Rectal smooth muscle tissue (tissue), 1 donor: ENCODE results near the gene CBX8.
"Not testable (repeated sequence)": the region's sequence is repeated elsewhere in the genome, so short reads cannot be mapped to it uniquely, and the experiment has no call there.

ENCODE experiments used
- H3K27ac ChIP-seq: one replicate; pipeline ENCODE4 v1.7.0; 2013; ENCODE audit warnings: low read depth, low read length, inconsistent platforms
- H3K27me3 ChIP-seq: one replicate; pipeline ENCODE4 v1.7.0; 2013; ENCODE audit warnings: low read length; ENCODE audit not compliant: control insufficient read depth, insufficient read depth
- H3K36me3 ChIP-seq: one replicate; pipeline ENCODE4 v1.7.0; 2013; ENCODE audit warnings: low read length; ENCODE audit not compliant: control insufficient read depth, insufficient read depth
- H3K4me1 ChIP-seq: one replicate; pipeline ENCODE4 v1.7.0; 2013; ENCODE audit warnings: low read length; ENCODE audit not compliant: control insufficient read depth, insufficient read depth
- H3K4me3 ChIP-seq: one replicate; pipeline ENCODE4 v1.7.0; 2013; ENCODE audit warnings: low read length
- H3K9ac ChIP-seq: one replicate; pipeline ENCODE4 v1.7.0; 2013; ENCODE audit warnings: low read length

CBX8 gene

GRCh38 chr17:79779084-79779529, 17.8 kb downstream of the CBX8 start:
- Histone ChIP-seq H3K27me3 (peaks cover 24% of the 10 kb centered on the region), H3K27ac (no peak overlapping the region), H3K36me3 (no peaks in the 10 kb centered on the region), H3K4me3 (peak overlapping the region; percentile 19), H3K4me1 (no peaks in the 10 kb centered on the region), H3K9ac (no peak overlapping the region)

GRCh38 chr17:79778504-79779083, 18.3 kb downstream of the CBX8 start:
- Histone ChIP-seq H3K4me3 (peak overlapping the region; percentile 19), H3K4me1 (no peaks in the 10 kb centered on the region), H3K27me3 (peaks cover 28% of the 10 kb centered on the region), H3K36me3 (no peaks in the 10 kb centered on the region), H3K9ac (no peak overlapping the region), H3K27ac (no peak overlapping the region)

DNA sequence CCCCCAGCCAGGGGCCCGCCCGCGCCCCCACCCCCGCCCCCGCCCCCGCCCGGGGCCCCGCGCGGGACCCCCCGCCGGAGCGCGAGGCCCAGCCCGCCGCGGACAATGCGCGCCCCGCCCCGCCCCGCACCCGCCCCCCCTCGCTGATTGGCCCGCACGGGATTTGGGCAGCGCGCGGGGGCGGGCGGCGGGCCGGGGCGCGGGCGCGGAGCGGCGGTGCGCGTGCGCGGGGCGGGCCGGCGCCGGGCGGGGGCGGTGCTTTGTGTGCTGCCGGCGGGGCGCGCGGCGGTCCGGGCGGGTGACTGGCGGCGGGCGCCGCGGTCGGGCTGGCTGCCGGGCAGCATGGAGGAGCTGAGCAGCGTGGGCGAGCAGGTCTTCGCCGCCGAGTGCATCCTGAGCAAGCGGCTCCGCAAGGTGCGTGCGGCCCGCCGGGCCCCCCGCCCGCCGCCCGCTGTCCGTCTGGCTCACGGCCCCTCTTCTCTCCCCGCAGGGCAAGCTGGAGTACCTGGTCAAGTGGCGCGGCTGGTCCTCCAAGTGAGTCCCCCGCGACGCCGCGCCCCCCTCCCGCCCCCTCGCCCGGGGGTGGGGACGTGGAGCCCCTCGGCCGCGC, 18.9 kb downstream of the CBX8 start, which contains the start of gene CBX2:
CBX2 (plus strand) TSS at position 255 of the 610 bp plus-strand sequence; CDS start at position 343, 88 bp downstream.
- Histone ChIP-seq H3K4me3 (peak within 1 kb of the TSS; percentile 56), H3K27ac (no peak within 1 kb of the TSS), H3K27me3 (peaks cover 28% of the 10 kb centered on the region), H3K4me1 (no peaks in the 10 kb centered on the region), H3K9ac (no peak within 1 kb of the TSS), H3K36me3 (no peaks in the 10 kb centered on the region)

GRCh38 chr17:79777120-79777893, 19.6 kb downstream of the CBX8 start:
- no peak overlapping the region for H3K9ac ChIP-seq
- no peaks in the 10 kb centered on the region for H3K4me1 ChIP-seq
- no peak overlapping the region for H3K27ac ChIP-seq
- no peaks in the 10 kb centered on the region for H3K36me3 ChIP-seq
- H3K27me3 ChIP-seq = peaks cover 25% of the 10 kb centered on the region
- peak overlapping the region; percentile 54 for H3K4me3 ChIP-seq

DNA sequence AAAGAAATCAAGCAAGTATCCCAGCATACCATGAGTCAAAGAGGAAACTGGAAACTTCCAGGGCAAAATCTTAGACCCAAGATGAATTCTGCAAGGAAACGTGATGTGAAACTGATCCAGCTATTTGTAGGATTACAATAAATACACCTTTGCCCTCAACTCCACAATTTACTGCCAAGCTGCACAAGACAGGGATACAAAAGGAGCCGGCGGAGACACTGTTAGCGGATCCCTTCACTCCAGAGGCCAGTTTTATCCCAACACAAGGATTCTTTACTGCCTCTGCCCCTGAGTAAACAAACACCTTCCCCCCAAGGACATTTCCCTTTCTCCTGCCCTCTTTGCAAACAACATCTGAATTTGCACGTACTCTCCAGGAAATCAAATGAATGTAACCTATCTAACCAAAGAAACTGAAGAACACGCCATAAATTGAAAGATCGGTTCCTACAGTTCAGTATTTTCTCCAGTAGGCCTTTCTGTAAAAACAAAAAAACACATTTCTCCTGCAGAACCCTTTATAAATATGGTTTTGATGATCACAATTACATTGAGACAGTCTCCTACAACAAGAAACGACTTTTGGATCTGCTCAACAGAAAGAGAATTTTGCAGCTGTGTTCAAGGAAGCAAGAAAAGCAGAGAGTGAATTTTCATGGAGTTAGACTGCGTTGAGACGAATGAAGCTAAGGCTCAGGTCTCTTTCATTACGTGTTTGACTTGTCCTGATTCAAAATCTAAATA, 20.3 kb downstream of the CBX8 start:
- no peak overlapping the region for H3K27ac ChIP-seq
- H3K4me3 ChIP-seq = no peak overlapping the region
- H3K27me3 ChIP-seq = peaks cover 25% of the 10 kb centered on the region
- H3K36me3 ChIP-seq = no peaks in the 10 kb centered on the region
- H3K4me1 ChIP-seq = no peaks in the 10 kb centered on the region
- no peak overlapping the region for H3K9ac ChIP-seq

- Histone ChIP-seq H3K27me3 (peaks cover 24% of the 10 kb centered on the region), H3K4me1 (no peaks in the 10 kb centered on the region), H3K36me3 (no peaks in the 10 kb centered on the region), H3K9ac (no peak overlapping the region), H3K4me3 (no peak overlapping the region), H3K27ac (no peak overlapping the region)
Observed at GRCh38 chr17:79775632-79776031, 21.2 kb downstream of the CBX8 start.

DNA sequence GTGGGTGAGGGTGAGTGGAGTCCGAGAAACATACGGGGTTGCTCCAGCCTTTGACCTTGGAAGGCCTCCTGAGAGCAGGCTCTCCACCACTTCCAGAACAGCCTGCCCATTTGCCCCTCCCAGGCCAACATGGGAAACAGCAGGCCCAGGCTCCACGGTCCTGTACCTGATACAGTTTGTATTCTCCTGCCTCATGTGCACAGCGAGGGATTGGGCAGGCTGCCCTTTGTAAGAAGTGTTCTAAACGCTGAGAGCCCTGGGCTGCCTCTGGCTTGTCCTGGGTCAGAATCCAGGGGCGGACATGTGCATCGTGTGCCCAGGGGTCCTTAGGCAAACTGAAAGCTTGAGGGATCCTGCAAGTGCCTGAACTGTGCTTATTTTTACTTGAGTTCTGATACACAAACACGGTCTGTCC, 22.3 kb downstream of the CBX8 start:
- Histone ChIP-seq H3K27ac (no peak overlapping the region), H3K27me3 (peaks cover 21% of the 10 kb centered on the region)

GRCh38 chr17:79772726-79773125, 24.2 kb downstream of the CBX8 start:
- not testable (repeated sequence) for H3K4me1 ChIP-seq, H3K27ac ChIP-seq, H3K4me3 ChIP-seq, H3K9ac ChIP-seq, H3K36me3 ChIP-seq
- peaks cover 14% of the 10 kb centered on the region for H3K27me3 ChIP-seq

More for the DNA sequence above, 22.3 kb downstream of the CBX8 start:
- H3K9ac ChIP-seq = no peak overlapping the region
- H3K36me3 ChIP-seq = no peaks in the 10 kb centered on the region
- no peaks in the 10 kb centered on the region for H3K4me1 ChIP-seq
- H3K4me3 ChIP-seq = no peak overlapping the region

- H3K27me3 ChIP-seq = peaks cover 12% of the 10 kb centered on the region
- no peak overlapping the region for H3K9ac ChIP-seq
- H3K4me3 ChIP-seq = no peak overlapping the region
Observed at GRCh38 chr17:79771276-79771675, 25.6 kb downstream of the CBX8 start.

GRCh38 chr17:79769570-79770506, 27.0 kb downstream of the CBX8 start:
- Histone ChIP-seq H3K36me3 (no peaks in the 10 kb centered on the region), H3K4me1 (no peaks in the 10 kb centered on the region), H3K27me3 (peaks cover 5% of the 10 kb centered on the region), H3K9ac (no peak overlapping the region), H3K4me3 (no peak overlapping the region), H3K27ac (no peak overlapping the region)

More at GRCh38 chr17:79771276-79771675, 25.6 kb downstream of the CBX8 start:
- Histone ChIP-seq H3K27ac (no peak overlapping the region), H3K36me3 (no peaks in the 10 kb centered on the region), H3K4me1 (no peaks in the 10 kb centered on the region)

- no peaks in the 10 kb centered on the region for H3K4me1 ChIP-seq
- no peaks in the 10 kb centered on the region for H3K27me3 ChIP-seq
- H3K9ac ChIP-seq = no peak overlapping the region
- H3K27ac ChIP-seq = no peak overlapping the region
- no peak overlapping the region for H3K4me3 ChIP-seq
- H3K36me3 ChIP-seq = no peaks in the 10 kb centered on the region
Observed at GRCh38 chr17:79765708-79766107, 31.2 kb downstream of the CBX8 start.
